Measurements from ENCODE around the gene CD36.

GRCh38 chr7:80637911-80638765 is at the start of gene CD36:
- no peak for TF ChIP-seq EZH2 (IDR thresholded peaks at IDR 0.05; ENCODE audit: borderline replicate concordance, low read length)
- TF ChIP-seq CTCF (IDR thresholded peaks at IDR 0.05; ENCODE audit: low read length): no peak
